ENCODE data around the gene REC114. TPM values are rescaled to one million over a fixed set of nuclear protein-coding genes. Genes with fewer than 3 reads are reported as not detected.

Gene REC114
- total and polyA plus RNA-seq, 9 of the 15 experiments (the other 6 are each of a cell fraction or from before 2014, with no cell fraction given), result 0.07 to 0.24 TPM; not detected in 7

DNA sequence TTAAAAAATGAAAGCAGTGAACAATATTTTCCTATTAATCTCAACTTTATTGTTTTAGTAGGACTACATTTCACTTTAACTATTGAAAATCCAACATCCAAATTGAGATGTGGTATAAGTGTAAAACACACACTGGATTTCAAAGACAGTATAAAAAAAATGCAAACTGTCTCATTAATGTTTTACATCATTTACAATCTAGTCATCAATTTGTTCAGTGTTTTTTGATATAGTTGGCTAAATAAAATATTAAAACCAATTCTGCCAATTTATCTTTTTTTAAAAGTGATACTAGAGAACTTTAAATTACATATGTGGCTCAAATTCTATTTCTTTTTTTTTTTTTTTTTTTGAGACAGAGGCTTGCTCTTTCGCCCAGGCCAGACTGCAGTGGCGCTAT lies 95.2 kb downstream of the REC114 start (continued):
- no peak for TF ChIP-seq GTF2F1 (IDR thresholded peaks at IDR 0.05; ENCODE audit: low read depth, low read length)
- TF ChIP-seq RBM15 (IDR thresholded peaks at IDR 0.05; ENCODE audit: insufficient read depth, low read length), result no peak
- TF ChIP-seq RAD21 (CRISPR knock-in tag; conservative IDR thresholded peaks at IDR 0.05 in 1 of 2, IDR thresholded peaks at IDR 0.05 in 1 of 2), result no peak
- no peak for TF ChIP-seq BRF1 (IDR thresholded peaks at IDR 0.05; ENCODE audit: borderline replicate concordance, extremely low read depth, insufficient read length)
- TF ChIP-seq KLF6 (CRISPR knock-in tag; IDR thresholded peaks at IDR 0.05; ENCODE audit: borderline replicate concordance), result no peak
- no peak for TF ChIP-seq ZNF780A (CRISPR knock-in tag; IDR thresholded peaks at IDR 0.05)
- TF ChIP-seq ZNF316 (IDR thresholded peaks at IDR 0.05), result peak; percentile 84
- TF ChIP-seq MYNN (IDR thresholded peaks at IDR 0.05), result no peak
- no peak for TF ChIP-seq MYNN (CRISPR knock-in tag; IDR thresholded peaks at IDR 0.05)
- peak; percentile 32; the same call in 1 of the 2 replicates for TF ChIP-seq MAFF (IDR thresholded peaks at IDR 0.05; ENCODE audit: low read length)
- TF ChIP-seq, protein P1, sequence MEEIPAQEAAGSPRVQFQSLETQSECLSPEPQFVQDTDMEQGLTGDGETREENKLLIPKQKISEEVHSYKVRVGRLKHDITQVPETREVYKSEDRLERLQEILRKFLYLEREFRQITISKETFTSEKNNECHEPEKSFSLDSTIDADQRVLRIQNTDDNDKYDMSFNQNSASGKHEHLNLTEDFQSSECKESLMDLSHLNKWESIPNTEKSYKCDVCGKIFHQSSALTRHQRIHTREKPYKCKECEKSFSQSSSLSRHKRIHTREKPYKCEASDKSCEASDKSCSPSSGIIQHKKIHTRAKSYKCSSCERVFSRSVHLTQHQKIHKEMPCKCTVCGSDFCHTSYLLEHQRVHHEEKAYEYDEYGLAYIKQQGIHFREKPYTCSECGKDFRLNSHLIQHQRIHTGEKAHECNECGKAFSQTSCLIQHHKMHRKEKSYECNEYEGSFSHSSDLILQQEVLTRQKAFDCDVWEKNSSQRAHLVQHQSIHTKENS (CRISPR knock-in tag; IDR thresholded peaks at IDR 0.05), result no peak
- no peak for TF ChIP-seq NR2C2 (CRISPR knock-in tag; IDR thresholded peaks at IDR 0.05)
- TF ChIP-seq NR2C2 (tag; IDR thresholded peaks at IDR 0.05), result no peak
- TF ChIP-seq STAT5B (CRISPR knock-in tag; IDR thresholded peaks at IDR 0.05), result no peak
- no peak for TF ChIP-seq ZNF212 (CRISPR knock-in tag; IDR thresholded peaks at IDR 0.05)

Data from K562 (cell line).